Hepatocyte (in vitro differentiated cells): ENCODE data around the gene LTO1. TPM values are rescaled to one million over a fixed set of nuclear protein-coding genes. Genes with fewer than 3 reads are reported as not detected.

Source experiments
- DNase-seq: peaks from one replicate; pipeline ENCODE4 v3.0.0-alpha.2; 2016; ENCODE audit warnings: low spot score
- H2AFZ ChIP-seq: fragments of 200-600 bp; sonication (generic); 2 replicates; pipeline ENCODE4 v1.6.0; 2016; ENCODE audit warnings: antibody characterized with exemption, mild to moderate bottlenecking
- H3K27ac ChIP-seq: fragments of 200-600 bp; sonication (generic); 2 replicates; pipeline ENCODE4 v1.5.1; 2016; ENCODE audit warnings: mild to moderate bottlenecking
- H3K27me3 ChIP-seq: fragments of 200-600 bp; sonication (generic); 2 replicates; pipeline ENCODE4 v1.6.1; 2016
- H3K36me3 ChIP-seq: fragments of 200-600 bp; sonication (generic); replicated peaks from 2 replicates; pipeline ENCODE4 v1.5.1; 2016; ENCODE audit warnings: low read depth; ENCODE audit not compliant: insufficient read depth
- H3K4me1 ChIP-seq: fragments of 200-600 bp; sonication (generic); 2 replicates; pipeline ENCODE4 v1.5.1; 2016; ENCODE audit warnings: mild to moderate bottlenecking, moderate library complexity; ENCODE audit not compliant: insufficient read depth
- H3K4me2 ChIP-seq: fragments of 200-600 bp; sonication (generic); 2 replicates; pipeline ENCODE4 v1.6.0; 2016
- H3K4me3 ChIP-seq: fragments of 200-600 bp; sonication (generic); 2 replicates; pipeline ENCODE4 v1.5.1; 2016; ENCODE audit warnings: mild to moderate bottlenecking
- H3K79me2 ChIP-seq: fragments of 200-600 bp; sonication (generic); 2 replicates; pipeline ENCODE4 v1.6.0; 2017; ENCODE audit warnings: mild to moderate bottlenecking
- H3K9me2 ChIP-seq: fragments of 200-600 bp; sonication (generic); replicated peaks from 2 replicates; pipeline ENCODE4 v1.6.0; 2017; ENCODE audit warnings: mild to moderate bottlenecking; ENCODE audit not compliant: insufficient read depth
- H3K9me3 ChIP-seq: fragments of 200-600 bp; sonication (generic); 2 replicates; pipeline ENCODE4 v1.5.1; 2016; ENCODE audit warnings: low read depth, mild to moderate bottlenecking
- H4K20me1 ChIP-seq: fragments of 200-600 bp; sonication (generic); 2 replicates; pipeline ENCODE4 v1.6.0; 2016; ENCODE audit warnings: mild to moderate bottlenecking; ENCODE audit not compliant: insufficient read depth, poor library complexity, severe bottlenecking
- EZH2 ChIP-seq: fragments of 200-600 bp; sonication (generic); IDR thresholded peaks from 2 replicates; pipeline ENCODE4 v1.6.1; 2016; ENCODE audit warnings: antibody characterized with exemption, mild to moderate bottlenecking, borderline replicate concordance
- EZH2phosphoT487 ChIP-seq: fragments of 200-600 bp; sonication (generic); IDR thresholded peaks from one replicate; pipeline ENCODE4 v1.6.1; 2018; ENCODE audit warnings: antibody characterized with exemption, mild to moderate bottlenecking, low read depth, moderate library complexity; ENCODE audit not compliant: unreplicated experiment, severe bottlenecking
- WGBS: methylation state at CpG from one replicate; pipeline ENCODE4 v1.1.6; 2016; ENCODE audit warnings: low lambda C conversion rate; ENCODE audit errors: missing lambda C conversion rate; 5-methylcytosine and 5-hydroxymethylcytosine counted together
- polyA plus RNA-seq: library from polyadenylated mRNA; unstranded; fragments of >200 nt; fragmentation: Nextera tagmentation; extraction: Ambion mirVana; gene quantifications from 2 replicates; pipeline ENCODE4 v1.2.1, GENCODE V29; 2016
- total RNA-seq: library from RNA; depleted of rRNA; stranded (reverse); fragments of >200 nt; gene quantifications from 2 replicates; pipeline ENCODE4 v1.2.3, GENCODE V29; 2014
- TF ChIP-seq, protein P1 (sequence below): fragments of 200-600 bp; sonication (generic); IDR thresholded peaks from 2 replicates; pipeline ENCODE4 v1.5.1; 2016; ENCODE audit warnings: antibody characterized with exemption, mild to moderate bottlenecking; ENCODE audit not compliant: poor library complexity

LTO1 gene
- total and polyA plus RNA-seq, 2 experiments from 2014 or later: 12.6 to 13.4 TPM

DNA sequence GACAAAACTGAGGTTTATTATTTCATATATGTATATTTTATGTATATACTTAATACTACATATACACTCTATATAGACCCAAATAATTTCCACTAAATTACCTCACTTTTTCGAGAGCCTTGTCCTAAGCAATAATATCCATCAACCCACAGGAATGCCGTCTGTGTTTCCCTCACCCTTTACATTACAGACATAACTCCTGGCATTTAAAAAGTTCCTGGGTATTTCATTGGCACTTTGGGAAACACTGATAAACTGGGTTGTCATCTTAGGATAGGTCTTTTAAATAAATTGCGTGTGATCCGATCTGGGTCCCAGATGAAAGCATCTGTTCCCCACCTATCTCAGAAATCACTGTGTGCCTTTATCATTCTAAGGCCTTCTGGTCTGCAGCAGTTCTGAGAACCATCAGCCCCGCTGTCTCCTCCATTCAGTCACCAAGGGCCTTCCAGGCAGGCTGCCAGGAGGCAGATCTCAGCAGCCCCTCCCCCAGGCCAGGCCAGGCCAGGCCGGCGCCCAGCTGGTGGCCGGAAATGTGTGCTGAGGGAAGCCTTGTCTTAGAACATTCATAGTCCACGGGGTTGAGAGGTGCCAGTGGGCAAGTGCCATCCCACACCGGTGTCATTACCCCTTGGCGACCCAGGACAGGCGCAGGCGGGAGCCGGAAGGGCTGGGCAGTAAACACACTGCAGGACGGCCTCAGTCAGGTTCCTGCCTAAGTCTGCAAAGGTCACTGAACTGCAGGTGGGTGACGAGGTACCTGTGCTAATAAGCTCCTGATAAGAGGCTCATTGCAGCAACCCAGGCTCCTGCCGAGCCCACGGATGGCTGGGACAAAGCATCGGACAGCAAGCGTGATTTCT, 25.4 kb upstream of the LTO1 start:
- peak overlapping the region; percentile 38 for H3K27ac ChIP-seq
- 33% methylated on average over 20 of the region's 20 CpGs for WGBS

DNA sequence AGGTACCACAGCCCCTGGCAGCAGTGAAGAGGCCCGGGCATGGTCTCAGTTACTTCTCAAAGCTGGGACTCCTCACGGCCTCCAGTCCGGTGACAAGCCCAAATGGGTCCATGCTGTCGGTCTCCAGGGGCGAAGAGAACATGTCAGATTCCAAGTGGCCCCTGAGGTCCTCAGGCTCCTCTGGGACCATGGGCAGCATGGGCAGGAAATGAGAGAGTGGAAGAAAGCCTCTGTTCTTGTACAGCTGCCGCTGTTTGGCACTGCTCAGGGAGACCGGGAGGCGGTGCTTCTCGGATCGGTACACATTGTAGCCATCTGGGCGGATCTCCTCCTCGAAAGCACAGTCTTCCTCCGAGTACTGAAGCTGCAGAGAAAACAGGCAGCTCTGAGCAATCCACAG, 24.1 kb upstream of the LTO1 start:
- no peaks in the 10 kb centered on the region for H3K9me3 ChIP-seq
- no peak overlapping the region for H3K4me3 ChIP-seq
- no peak overlapping the region for H2AFZ ChIP-seq
- no peak for DNase-seq
- no peaks in the 10 kb centered on the region for H3K79me2 ChIP-seq
- no peaks in the 10 kb centered on the region for H3K36me3 ChIP-seq
- H3K9me2 ChIP-seq: no peaks in the 10 kb centered on the region
- TF ChIP-seq EZH2 (no peak), EZH2phosphoT487 (no peak)
- TF ChIP-seq, protein P1, sequence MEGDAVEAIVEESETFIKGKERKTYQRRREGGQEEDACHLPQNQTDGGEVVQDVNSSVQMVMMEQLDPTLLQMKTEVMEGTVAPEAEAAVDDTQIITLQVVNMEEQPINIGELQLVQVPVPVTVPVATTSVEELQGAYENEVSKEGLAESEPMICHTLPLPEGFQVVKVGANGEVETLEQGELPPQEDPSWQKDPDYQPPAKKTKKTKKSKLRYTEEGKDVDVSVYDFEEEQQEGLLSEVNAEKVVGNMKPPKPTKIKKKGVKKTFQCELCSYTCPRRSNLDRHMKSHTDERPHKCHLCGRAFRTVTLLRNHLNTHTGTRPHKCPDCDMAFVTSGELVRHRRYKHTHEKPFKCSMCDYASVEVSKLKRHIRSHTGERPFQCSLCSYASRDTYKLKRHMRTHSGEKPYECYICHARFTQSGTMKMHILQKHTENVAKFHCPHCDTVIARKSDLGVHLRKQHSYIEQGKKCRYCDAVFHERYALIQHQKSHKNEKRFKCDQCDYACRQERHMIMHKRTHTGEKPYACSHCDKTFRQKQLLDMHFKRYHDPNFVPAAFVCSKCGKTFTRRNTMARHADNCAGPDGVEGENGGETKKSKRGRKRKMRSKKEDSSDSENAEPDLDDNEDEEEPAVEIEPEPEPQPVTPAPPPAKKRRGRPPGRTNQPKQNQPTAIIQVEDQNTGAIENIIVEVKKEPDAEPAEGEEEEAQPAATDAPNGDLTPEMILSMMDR: no peak
- H3K4me2 ChIP-seq: no peak overlapping the region
- no peaks in the 10 kb centered on the region for H4K20me1 ChIP-seq
- WGBS: 88% methylated on average over 13 of the region's 13 CpGs
- no peak overlapping the region for H3K27ac ChIP-seq
- peaks cover 28% of the 10 kb centered on the region for H3K4me1 ChIP-seq
- H3K27me3 ChIP-seq: peaks cover 26% of the 10 kb centered on the region

More for the DNA sequence above, 25.4 kb upstream of the LTO1 start:
- Histone ChIP-seq H2AFZ (no peak overlapping the region), H3K4me1 (peaks cover 38% of the 10 kb centered on the region), H3K9me2 (no peaks in the 10 kb centered on the region), H4K20me1 (no peaks in the 10 kb centered on the region), H3K36me3 (no peaks in the 10 kb centered on the region), H3K79me2 (no peaks in the 10 kb centered on the region), H3K4me3 (no peak overlapping the region), H3K27me3 (peaks cover 39% of the 10 kb centered on the region), H3K4me2 (peak overlapping the region; percentile 57), H3K9me3 (no peaks in the 10 kb centered on the region)
- peak; percentile 83 for DNase-seq
- no peak for TF ChIP-seq EZH2

DNA sequence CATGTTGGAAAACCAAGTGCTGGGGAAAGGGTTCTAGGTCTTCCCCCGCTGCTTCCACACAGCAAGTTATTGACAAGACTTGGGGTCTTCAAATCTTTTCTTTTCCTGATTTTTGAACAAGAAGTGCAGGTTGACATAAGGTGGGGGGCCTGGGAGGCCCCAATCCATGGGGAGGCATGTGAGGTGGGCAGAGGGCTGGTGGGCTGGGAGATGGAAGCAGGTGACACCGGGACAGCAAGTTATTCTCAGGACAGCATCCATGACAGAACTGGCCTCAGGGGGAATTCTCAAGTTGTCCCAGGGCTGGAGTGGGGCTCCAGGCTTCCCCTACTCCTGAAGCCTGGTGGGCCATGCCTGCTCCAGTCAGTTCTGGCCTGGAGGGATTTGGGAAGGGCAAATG, 23.2 kb upstream of the LTO1 start:
- H3K27me3 ChIP-seq: peaks cover 19% of the 10 kb centered on the region
- 98% methylated on average over 2 of the region's 2 CpGs for WGBS
- no peak for DNase-seq

DNA sequence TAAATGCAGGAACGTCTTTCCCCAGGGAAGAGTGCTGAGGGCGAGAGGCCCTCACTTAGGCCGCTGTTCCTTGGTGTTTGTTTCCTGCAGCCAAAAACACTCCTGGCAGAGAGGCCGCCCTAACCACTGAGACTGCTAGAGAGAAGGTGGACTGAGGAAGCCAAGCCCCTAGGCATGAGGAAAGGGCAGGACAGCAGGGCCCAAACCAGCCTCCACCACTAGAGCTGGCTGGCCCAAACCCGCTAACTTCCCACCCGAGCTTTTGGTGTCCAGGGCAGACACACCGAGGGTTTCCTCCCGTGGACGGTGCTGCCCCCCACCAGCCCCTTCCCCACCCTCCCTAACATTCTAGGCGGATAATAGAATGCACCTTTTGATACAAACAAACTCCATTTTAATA, 22.7 kb upstream of the LTO1 start:
- Histone ChIP-seq H3K4me1 (peaks cover 18% of the 10 kb centered on the region), H4K20me1 (no peaks in the 10 kb centered on the region), H3K27ac (no peak overlapping the region), H3K9me2 (no peaks in the 10 kb centered on the region), H3K4me2 (no peak overlapping the region), H3K27me3 (peaks cover 14% of the 10 kb centered on the region), H2AFZ (no peak overlapping the region), H3K79me2 (no peaks in the 10 kb centered on the region), H3K4me3 (no peak overlapping the region), H3K9me3 (no peaks in the 10 kb centered on the region), H3K36me3 (no peaks in the 10 kb centered on the region)
- TF ChIP-seq, protein P1: no peak
- TF ChIP-seq EZH2: no peak
- no peak for TF ChIP-seq EZH2phosphoT487
- 91% methylated on average over 10 of the region's 10 CpGs for WGBS
- DNase-seq: no peak

More for the DNA sequence above, 23.2 kb upstream of the LTO1 start:
- TF ChIP-seq, protein P1: no peak
- TF ChIP-seq EZH2phosphoT487 (no peak), EZH2 (no peak)
- H4K20me1 ChIP-seq: no peaks in the 10 kb centered on the region
- no peak overlapping the region for H2AFZ ChIP-seq
- no peak overlapping the region for H3K4me2 ChIP-seq
- H3K79me2 ChIP-seq: no peaks in the 10 kb centered on the region
- H3K36me3 ChIP-seq: no peaks in the 10 kb centered on the region
- no peaks in the 10 kb centered on the region for H3K9me2 ChIP-seq
- no peaks in the 10 kb centered on the region for H3K9me3 ChIP-seq
- H3K27ac ChIP-seq: no peak overlapping the region
- H3K4me1 ChIP-seq: peaks cover 21% of the 10 kb centered on the region
- H3K4me3 ChIP-seq: no peak overlapping the region
